GM23338 (cell line): Measurements from ENCODE around the gene GALM.

Experiments
- TF ChIP-seq, protein P1 (sequence below), 2 experiments: fragments of 200-600 bp in 1 of 2; sonication (generic) in 1 of 2; conservative IDR thresholded peaks; 2 replicates each; pipeline versions ENCODE4 v1.5.1 to v1.6.1; 2016 to 2017; ENCODE audit warnings: antibody characterized with exemption in 2 of 2, low read depth in 2 of 2, mild to moderate bottlenecking in 2 of 2, moderate library complexity in 1 of 2
- TF ChIP-seq, protein P2 (sequence below): IDR thresholded peaks from one replicate; pipeline ENCODE4 v1.6.1; 2018; ENCODE audit warnings: antibody characterized with exemption; ENCODE audit not compliant: unreplicated experiment

DNA sequence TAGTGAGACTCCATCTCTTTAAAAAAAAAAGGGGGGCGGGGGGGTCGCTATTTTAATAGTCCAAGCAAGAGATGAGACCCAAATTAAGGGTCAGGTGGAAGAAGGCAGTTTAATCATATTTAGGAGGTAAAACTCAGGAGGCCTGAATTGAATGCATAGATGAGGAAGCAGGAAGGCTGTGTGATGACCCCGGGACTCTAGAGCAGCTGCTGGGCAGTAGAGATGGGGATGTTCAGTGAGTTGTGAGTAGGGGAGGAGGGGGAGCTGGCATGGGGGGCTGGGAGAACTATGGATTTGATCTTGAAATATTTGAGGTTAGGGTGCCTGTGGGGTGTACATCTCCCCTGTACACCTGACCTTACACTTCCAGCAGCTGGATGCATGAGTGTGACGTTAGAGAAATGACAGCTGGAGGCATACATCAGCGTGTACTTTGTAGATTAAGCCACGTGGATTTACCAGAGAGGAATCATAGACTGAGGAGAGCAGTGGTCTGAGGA is 41.0 kb downstream of the GALM start:
- TF ChIP-seq, protein P1, sequence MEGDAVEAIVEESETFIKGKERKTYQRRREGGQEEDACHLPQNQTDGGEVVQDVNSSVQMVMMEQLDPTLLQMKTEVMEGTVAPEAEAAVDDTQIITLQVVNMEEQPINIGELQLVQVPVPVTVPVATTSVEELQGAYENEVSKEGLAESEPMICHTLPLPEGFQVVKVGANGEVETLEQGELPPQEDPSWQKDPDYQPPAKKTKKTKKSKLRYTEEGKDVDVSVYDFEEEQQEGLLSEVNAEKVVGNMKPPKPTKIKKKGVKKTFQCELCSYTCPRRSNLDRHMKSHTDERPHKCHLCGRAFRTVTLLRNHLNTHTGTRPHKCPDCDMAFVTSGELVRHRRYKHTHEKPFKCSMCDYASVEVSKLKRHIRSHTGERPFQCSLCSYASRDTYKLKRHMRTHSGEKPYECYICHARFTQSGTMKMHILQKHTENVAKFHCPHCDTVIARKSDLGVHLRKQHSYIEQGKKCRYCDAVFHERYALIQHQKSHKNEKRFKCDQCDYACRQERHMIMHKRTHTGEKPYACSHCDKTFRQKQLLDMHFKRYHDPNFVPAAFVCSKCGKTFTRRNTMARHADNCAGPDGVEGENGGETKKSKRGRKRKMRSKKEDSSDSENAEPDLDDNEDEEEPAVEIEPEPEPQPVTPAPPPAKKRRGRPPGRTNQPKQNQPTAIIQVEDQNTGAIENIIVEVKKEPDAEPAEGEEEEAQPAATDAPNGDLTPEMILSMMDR (conservative IDR thresholded peaks at IDR 0.05; ENCODE audit: low read depth in 2 of 2) = no peak
- TF ChIP-seq, protein P2, sequence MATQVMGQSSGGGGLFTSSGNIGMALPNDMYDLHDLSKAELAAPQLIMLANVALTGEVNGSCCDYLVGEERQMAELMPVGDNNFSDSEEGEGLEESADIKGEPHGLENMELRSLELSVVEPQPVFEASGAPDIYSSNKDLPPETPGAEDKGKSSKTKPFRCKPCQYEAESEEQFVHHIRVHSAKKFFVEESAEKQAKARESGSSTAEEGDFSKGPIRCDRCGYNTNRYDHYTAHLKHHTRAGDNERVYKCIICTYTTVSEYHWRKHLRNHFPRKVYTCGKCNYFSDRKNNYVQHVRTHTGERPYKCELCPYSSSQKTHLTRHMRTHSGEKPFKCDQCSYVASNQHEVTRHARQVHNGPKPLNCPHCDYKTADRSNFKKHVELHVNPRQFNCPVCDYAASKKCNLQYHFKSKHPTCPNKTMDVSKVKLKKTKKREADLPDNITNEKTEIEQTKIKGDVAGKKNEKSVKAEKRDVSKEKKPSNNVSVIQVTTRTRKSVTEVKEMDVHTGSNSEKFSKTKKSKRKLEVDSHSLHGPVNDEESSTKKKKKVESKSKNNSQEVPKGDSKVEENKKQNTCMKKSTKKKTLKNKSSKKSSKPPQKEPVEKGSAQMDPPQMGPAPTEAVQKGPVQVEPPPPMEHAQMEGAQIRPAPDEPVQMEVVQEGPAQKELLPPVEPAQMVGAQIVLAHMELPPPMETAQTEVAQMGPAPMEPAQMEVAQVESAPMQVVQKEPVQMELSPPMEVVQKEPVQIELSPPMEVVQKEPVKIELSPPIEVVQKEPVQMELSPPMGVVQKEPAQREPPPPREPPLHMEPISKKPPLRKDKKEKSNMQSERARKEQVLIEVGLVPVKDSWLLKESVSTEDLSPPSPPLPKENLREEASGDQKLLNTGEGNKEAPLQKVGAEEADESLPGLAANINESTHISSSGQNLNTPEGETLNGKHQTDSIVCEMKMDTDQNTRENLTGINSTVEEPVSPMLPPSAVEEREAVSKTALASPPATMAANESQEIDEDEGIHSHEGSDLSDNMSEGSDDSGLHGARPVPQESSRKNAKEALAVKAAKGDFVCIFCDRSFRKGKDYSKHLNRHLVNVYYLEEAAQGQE = no peak
